Neural cell (in vitro differentiated cells): ENCODE data around the gene VWA8. TPM values are rescaled to one million over a fixed set of nuclear protein-coding genes. Genes with fewer than 3 reads are reported as not detected.

Experiments used
- H2AFZ ChIP-seq: fragments of 200-600, 300-800 bp; sonication (generic), shearing (Covaris generic); 2 replicates; pipeline ENCODE4 v1.6.0; 2014; ENCODE audit warnings: low read depth, mild to moderate bottlenecking, antibody characterized with exemption, low read length, moderate library complexity
- H3F3A ChIP-seq: fragments of 200-600 bp; shearing (Covaris generic); 2 replicates; pipeline ENCODE4 v1.6.1; 2016; ENCODE audit warnings: mild to moderate bottlenecking, moderate library complexity, mixed read lengths, antibody characterized with exemption, low read length; ENCODE audit not compliant: insufficient read depth, poor library complexity, severe bottlenecking
- H3K27ac ChIP-seq: fragments of 200-600, 300-800 bp; sonication (generic), shearing (Covaris generic); 2 replicates; pipeline ENCODE4 v1.5.1; 2014; ENCODE audit warnings: mild to moderate bottlenecking, low read length, moderate library complexity
- H3K27me3 ChIP-seq: fragments of 300-800, 200-600 bp; sonication (generic), shearing (Covaris generic); 2 replicates; pipeline ENCODE4 v1.6.0; 2014; ENCODE audit warnings: mild to moderate bottlenecking, low read depth, low read length, moderate library complexity; ENCODE audit not compliant: insufficient read depth
- H3K36me3 ChIP-seq: fragments of 300-800, 200-600 bp; sonication (generic), shearing (Covaris generic); 2 replicates; pipeline ENCODE4 v1.5.1; 2014; ENCODE audit warnings: mild to moderate bottlenecking, antibody characterized with exemption, low read length, moderate library complexity; ENCODE audit not compliant: insufficient read depth
- H3K4me2 ChIP-seq: fragments of 300-800, 200-600 bp; sonication (generic), shearing (Covaris generic); 2 replicates; pipeline ENCODE4 v1.6.0; 2014; ENCODE audit warnings: mild to moderate bottlenecking, low read length
- H3K4me3 ChIP-seq: fragments of 300-800, 200-600 bp; sonication (generic), shearing (Covaris generic); 2 replicates; pipeline ENCODE4 v1.5.1; 2014; ENCODE audit warnings: mild to moderate bottlenecking, low read length, moderate library complexity
- H3K79me2 ChIP-seq: fragments of 200-600 bp; shearing (Covaris generic); replicated peaks from 2 replicates; pipeline ENCODE4 v1.6.0; 2014; ENCODE audit warnings: mild to moderate bottlenecking, low read length, moderate library complexity; ENCODE audit not compliant: insufficient read depth
- H3K9ac ChIP-seq: fragments of 300-800, 200-600 bp; sonication (generic), shearing (Covaris generic); 2 replicates; pipeline ENCODE4 v1.6.1; 2016; ENCODE audit warnings: mild to moderate bottlenecking, low read length, mixed read lengths
- H3K9me2 ChIP-seq: fragments of 200-600 bp; shearing (Covaris generic); 2 replicates; pipeline ENCODE4 v1.6.1; 2016; ENCODE audit warnings: mild to moderate bottlenecking, low read length, mixed read lengths; ENCODE audit not compliant: insufficient read depth
- H3K9me3 ChIP-seq: fragments of 200-600, 300-800 bp; sonication (generic), shearing (Covaris generic); 2 replicates; pipeline ENCODE4 v1.6.1; 2016; ENCODE audit warnings: mild to moderate bottlenecking, mixed run types, low read length, moderate library complexity, mixed read lengths
- H4K20me1 ChIP-seq: fragments of 200-600 bp; shearing (Covaris generic); 2 replicates; pipeline ENCODE4 v1.6.1; 2016; ENCODE audit warnings: mild to moderate bottlenecking, mixed run types; ENCODE audit not compliant: insufficient read depth
- CTCF ChIP-seq: fragments of 450-650 bp; IDR thresholded peaks from 2 replicates; pipeline ENCODE4 v1.5.1; 2014; ENCODE audit warnings: antibody characterized with exemption, mild to moderate bottlenecking, moderate library complexity; ENCODE audit not compliant: poor library complexity, severe bottlenecking
- EP300 ChIP-seq: fragments of 450-650 bp; conservative IDR thresholded peaks from 2 replicates; pipeline ENCODE4 v1.6.1; 2014; ENCODE audit warnings: antibody characterized with exemption, mild to moderate bottlenecking, moderate library complexity; ENCODE audit not compliant: poor library complexity, severe bottlenecking
- EZH2 ChIP-seq: fragments of 200-600, 300-800 bp; shearing (Covaris generic), sonication (generic); IDR thresholded peaks from 2 replicates; pipeline ENCODE4 v1.6.1; 2014; ENCODE audit warnings: antibody characterized with exemption, low read length, borderline replicate concordance, mild to moderate bottlenecking; ENCODE audit not compliant: insufficient read depth, poor library complexity, severe bottlenecking
- MXI1 ChIP-seq: fragments of 450-650 bp; conservative IDR thresholded peaks from 2 replicates; pipeline ENCODE4 v1.6.1; 2014; ENCODE audit warnings: antibody characterized with exemption, mild to moderate bottlenecking; ENCODE audit not compliant: poor library complexity, severe bottlenecking
- POLR2AphosphoS5 ChIP-seq: IDR thresholded peaks from 2 replicates; pipeline ENCODE4 v1.6.1; 2012
- RAD21 ChIP-seq: fragments of 450-650 bp; conservative IDR thresholded peaks from 2 replicates; pipeline ENCODE4 v1.6.1; 2014; ENCODE audit warnings: antibody characterized with exemption, mild to moderate bottlenecking, moderate library complexity
- REST ChIP-seq: IDR thresholded peaks from 2 replicates; pipeline ENCODE4 v1.6.1; 2012; ENCODE audit warnings: borderline replicate concordance
- SMC3 ChIP-seq: fragments of 450-650 bp; conservative IDR thresholded peaks from 2 replicates; pipeline ENCODE4 v1.6.1; 2014; ENCODE audit warnings: antibody characterized with exemption, mild to moderate bottlenecking, moderate library complexity; ENCODE audit not compliant: poor library complexity
- TAF1 ChIP-seq: IDR thresholded peaks from 2 replicates; pipeline ENCODE4 v1.6.1; 2012; ENCODE audit warnings: low read depth
- polyA plus RNA-seq: library from polyadenylated mRNA; depleted of rRNA; stranded (reverse); fragments of >200 nt; gene quantifications from 2 replicates; pipeline ENCODE4 v1.2.3, GENCODE V29; 2014

VWA8 gene
- polyA plus RNA-seq, 1 donor from 2014 or later: 3.6 TPM

GRCh38 chr13:41914552-41914951, 46.4 kb downstream of the VWA8 start:
- Histone ChIP-seq H3K9me2 (no peaks in the 10 kb centered on the region), H3F3A (no peaks in the 10 kb centered on the region), H4K20me1 (no peaks in the 10 kb centered on the region), H3K79me2 (no peaks in the 10 kb centered on the region), H3K9ac (no peak overlapping the region), H3K9me3 (no peaks in the 10 kb centered on the region), H3K27ac (no peak overlapping the region), H3K36me3 (no peaks in the 10 kb centered on the region), H3K27me3 (no peaks in the 10 kb centered on the region), H2AFZ (no peak overlapping the region), H3K4me2 (no peak overlapping the region), H3K4me3 (no peak overlapping the region)
- no peak for TF ChIP-seq SMC3
- TF ChIP-seq REST: no peak
- TF ChIP-seq EP300: no peak
- no peak for TF ChIP-seq POLR2AphosphoS5
- no peak for TF ChIP-seq TAF1
- no peak for TF ChIP-seq CTCF
- TF ChIP-seq EZH2: no peak
- TF ChIP-seq MXI1: no peak
- no peak for TF ChIP-seq RAD21

GRCh38 chr13:41909506-41909905, 51.4 kb downstream of the VWA8 start:
- TF ChIP-seq REST: no peak
- no peak for TF ChIP-seq CTCF
- TF ChIP-seq TAF1: no peak
- no peak overlapping the region for H3K4me3 ChIP-seq
- H3K79me2 ChIP-seq: no peaks in the 10 kb centered on the region
- no peaks in the 10 kb centered on the region for H3F3A ChIP-seq
- no peaks in the 10 kb centered on the region for H4K20me1 ChIP-seq
- H3K9me3 ChIP-seq: no peaks in the 10 kb centered on the region
- no peaks in the 10 kb centered on the region for H3K27me3 ChIP-seq
- H3K4me2 ChIP-seq: no peak overlapping the region
- H3K36me3 ChIP-seq: no peaks in the 10 kb centered on the region
- H2AFZ ChIP-seq: no peak overlapping the region
- H3K9me2 ChIP-seq: no peaks in the 10 kb centered on the region
- H3K9ac ChIP-seq: no peak overlapping the region
- no peak overlapping the region for H3K27ac ChIP-seq
